ENCODE data around the gene LPO. TPM values are rescaled to one million over a fixed set of nuclear protein-coding genes. Genes with fewer than 3 reads are reported as not detected.

The LPO gene
- total RNA-seq, 6 donors from 2014 or later, result not detected

DNA sequence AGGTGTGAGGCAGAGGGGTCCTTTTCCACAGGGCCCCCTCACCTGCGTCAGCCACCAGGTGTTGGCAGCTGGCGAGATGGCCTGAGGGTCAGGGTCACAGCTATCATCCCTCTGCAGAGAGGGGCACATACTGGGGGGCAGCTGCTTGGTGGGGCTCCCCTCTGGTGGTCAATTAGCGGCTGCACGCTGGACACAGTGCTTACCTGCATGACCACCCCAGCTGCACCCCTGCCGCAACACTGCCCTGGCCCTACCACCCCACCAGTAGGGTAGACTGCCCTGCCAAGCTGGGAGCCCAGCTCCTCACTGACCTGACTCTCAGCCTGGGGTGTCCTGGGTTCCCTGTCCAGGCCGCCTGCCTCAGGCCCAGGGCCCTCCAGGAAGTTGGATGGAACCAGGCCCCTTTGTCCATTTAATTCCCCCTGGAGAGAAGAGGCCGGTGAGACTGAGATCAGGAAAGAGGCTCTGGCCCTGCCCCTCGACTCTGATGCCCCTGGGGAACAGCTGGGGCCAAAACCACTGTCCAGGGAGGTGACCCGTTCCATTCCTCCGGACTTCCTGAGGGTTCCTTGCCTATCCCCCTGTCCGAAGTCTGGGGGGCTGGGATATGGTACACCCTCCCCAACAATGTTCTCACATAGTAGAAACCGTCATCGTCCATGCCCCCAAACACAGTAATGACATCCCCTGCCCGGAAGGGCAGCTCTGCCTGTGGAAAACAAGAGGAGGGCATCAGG lies 66.5 kb downstream of the LPO start:
- DNase-seq (peak in 1 of 2 donors; percentile 54), ATAC-seq (ENCODE audit: low FRiP score in 2 of 2) (no peak)

GRCh38 chr17:58305626-58306025 lies 67.2 kb downstream of the LPO start:
- DNase-seq (no peak), ATAC-seq (ENCODE audit: low FRiP score in 2 of 2) (no peak)
- Histone ChIP-seq H3K27me3 (no peaks in the 10 kb centered on the region), H3K27ac (no peak overlapping the region), H3K9me3 (no peaks in the 10 kb centered on the region), H3K4me3 (no peak overlapping the region), H3K4me1 (no peaks in the 10 kb centered on the region), H3K36me3 (no peaks in the 10 kb centered on the region)
- 64 to 81% methylated on average over 5 to 8 of the region's 8 CpGs for WGBS, 2 donors
- no peak for TF ChIP-seq POLR2AphosphoS5 (IDR thresholded peaks at IDR 0.05)
- TF ChIP-seq, protein P1, sequence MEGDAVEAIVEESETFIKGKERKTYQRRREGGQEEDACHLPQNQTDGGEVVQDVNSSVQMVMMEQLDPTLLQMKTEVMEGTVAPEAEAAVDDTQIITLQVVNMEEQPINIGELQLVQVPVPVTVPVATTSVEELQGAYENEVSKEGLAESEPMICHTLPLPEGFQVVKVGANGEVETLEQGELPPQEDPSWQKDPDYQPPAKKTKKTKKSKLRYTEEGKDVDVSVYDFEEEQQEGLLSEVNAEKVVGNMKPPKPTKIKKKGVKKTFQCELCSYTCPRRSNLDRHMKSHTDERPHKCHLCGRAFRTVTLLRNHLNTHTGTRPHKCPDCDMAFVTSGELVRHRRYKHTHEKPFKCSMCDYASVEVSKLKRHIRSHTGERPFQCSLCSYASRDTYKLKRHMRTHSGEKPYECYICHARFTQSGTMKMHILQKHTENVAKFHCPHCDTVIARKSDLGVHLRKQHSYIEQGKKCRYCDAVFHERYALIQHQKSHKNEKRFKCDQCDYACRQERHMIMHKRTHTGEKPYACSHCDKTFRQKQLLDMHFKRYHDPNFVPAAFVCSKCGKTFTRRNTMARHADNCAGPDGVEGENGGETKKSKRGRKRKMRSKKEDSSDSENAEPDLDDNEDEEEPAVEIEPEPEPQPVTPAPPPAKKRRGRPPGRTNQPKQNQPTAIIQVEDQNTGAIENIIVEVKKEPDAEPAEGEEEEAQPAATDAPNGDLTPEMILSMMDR (IDR thresholded peaks at IDR 0.05), result no peak
- TF ChIP-seq EP300 (IDR thresholded peaks at IDR 0.05), result no peak
- TF ChIP-seq POLR2A (IDR thresholded peaks at IDR 0.05), result no peak

More for the DNA sequence above, 66.5 kb downstream of the LPO start:
- WGBS, 2 donors, result 91 to 95% methylated on average over 10 to 12 of the region's 14 CpGs
- Histone ChIP-seq H3K4me3 (no peak overlapping the region), H3K27ac (no peak overlapping the region), H3K27me3 (no peaks in the 10 kb centered on the region), H3K9me3 (no peaks in the 10 kb centered on the region), H3K4me1 (no peaks in the 10 kb centered on the region), H3K36me3 (no peaks in the 10 kb centered on the region)
- no peak for TF ChIP-seq POLR2A (IDR thresholded peaks at IDR 0.05)

DNA sequence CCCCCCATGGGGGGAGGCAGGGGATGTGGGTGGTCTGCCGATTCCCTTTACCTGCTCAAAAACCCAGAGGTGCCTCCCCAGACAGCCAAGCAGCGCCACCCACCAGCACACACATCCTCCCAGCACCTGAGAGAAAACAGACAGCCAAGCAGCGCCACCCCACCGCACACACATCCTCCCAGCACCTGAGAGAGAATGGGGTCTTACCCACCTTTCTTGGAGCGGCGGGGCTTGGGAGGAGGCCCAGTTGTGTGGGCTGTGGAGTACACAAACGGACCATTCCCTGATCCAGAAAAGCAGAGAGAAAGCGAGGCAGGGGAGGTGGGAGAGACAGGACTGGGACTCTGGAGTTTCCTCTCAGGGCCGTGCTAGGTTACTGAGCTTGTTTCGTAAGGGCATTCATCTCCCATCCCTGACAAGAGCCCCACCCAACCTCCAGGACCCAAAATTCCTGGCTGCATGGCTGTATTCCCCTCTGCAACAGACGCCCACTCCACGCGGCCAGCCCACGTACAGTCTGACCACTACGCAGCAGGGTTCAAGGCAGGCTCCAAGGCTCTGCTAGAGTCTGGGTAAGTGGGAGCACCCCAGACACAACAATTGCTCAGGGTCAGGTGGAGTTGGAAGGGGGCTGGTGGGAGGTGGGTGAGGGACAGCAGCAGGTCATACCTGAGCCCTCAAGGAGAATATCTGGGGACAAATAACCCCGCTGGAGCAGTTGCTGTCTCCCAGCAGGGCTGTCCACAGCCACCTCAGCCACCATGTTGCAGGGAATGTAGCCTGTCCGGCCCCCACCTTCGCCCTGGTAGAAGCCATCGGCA lies 68.0 kb downstream of the LPO start:
- DNase-seq (no peak), ATAC-seq (ENCODE audit: low FRiP score in 2 of 2) (no peak)
- 85 to 88% methylated on average over 14 to 19 of the region's 19 CpGs for WGBS, 2 donors
- no peaks in the 10 kb centered on the region for H3K27me3 ChIP-seq
- H3K27ac ChIP-seq, result no peak overlapping the region
- no peaks in the 10 kb centered on the region for H3K36me3 ChIP-seq
- H3K9me3 ChIP-seq, result no peaks in the 10 kb centered on the region
- TF ChIP-seq POLR2AphosphoS5 (IDR thresholded peaks at IDR 0.05) (no peak), EP300 (IDR thresholded peaks at IDR 0.05) (no peak), POLR2A (IDR thresholded peaks at IDR 0.05) (no peak)
- TF ChIP-seq, protein P1 (IDR thresholded peaks at IDR 0.05), result no peak
- H3K4me1 ChIP-seq, result no peaks in the 10 kb centered on the region
- H3K4me3 ChIP-seq, result no peak overlapping the region

GRCh38 chr17:58307468-58308172 lies 69.2 kb downstream of the LPO start:
- no peak overlapping the region for H3K27ac ChIP-seq
- DNase-seq (no peak), ATAC-seq (ENCODE audit: low FRiP score in 2 of 2) (no peak)
- no peak for TF ChIP-seq POLR2AphosphoS5 (IDR thresholded peaks at IDR 0.05)
- no peak for TF ChIP-seq POLR2A (IDR thresholded peaks at IDR 0.05)
- no peak for TF ChIP-seq EP300 (IDR thresholded peaks at IDR 0.05)
- no peaks in the 10 kb centered on the region for H3K36me3 ChIP-seq
- no peaks in the 10 kb centered on the region for H3K9me3 ChIP-seq
- WGBS, 2 donors, result 81 to 88% methylated on average over 10 to 20 of the region's 20 CpGs
- H3K4me3 ChIP-seq, result no peak overlapping the region
- no peaks in the 10 kb centered on the region for H3K4me1 ChIP-seq
- no peaks in the 10 kb centered on the region for H3K27me3 ChIP-seq

DNA sequence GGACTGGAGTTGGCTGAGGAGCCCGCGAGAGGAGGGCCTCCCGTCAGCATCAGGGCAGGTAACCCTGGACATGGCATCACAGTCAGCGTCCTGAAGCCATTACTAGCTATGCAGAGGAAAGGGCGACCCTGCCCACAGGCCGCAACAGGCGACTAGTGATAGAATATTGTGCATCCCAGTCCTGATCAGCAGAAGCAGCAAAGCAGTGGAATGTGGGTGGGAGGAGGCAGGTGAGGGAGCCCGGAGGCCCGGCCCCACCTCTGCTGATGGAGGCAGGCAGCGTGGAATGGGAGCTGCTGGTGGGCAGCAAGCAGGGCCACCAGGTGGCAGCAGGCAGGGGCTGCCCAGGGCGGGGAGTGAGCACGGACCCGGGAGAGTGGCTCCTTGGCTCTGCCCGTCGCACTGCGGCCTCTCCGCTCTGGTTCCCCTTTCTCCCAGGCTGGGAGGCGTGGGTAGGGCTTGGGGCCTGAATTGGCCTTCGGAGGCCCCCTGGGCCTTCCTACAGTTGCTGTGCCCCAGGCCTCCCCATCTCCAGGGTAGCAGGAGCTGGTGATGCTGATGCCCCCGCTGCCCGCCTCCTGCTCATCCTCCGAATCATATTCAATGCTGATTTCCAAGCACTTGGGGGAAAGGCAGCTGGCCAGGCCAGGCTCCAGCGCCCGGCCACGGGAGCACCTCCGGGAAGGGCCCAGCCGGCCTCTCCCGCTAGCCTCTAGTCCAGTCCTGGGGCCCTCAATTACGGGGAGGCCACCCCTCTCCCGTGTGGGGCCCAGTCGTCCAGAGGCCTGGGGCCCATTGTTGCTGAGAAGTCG lies 70.0 kb downstream of the LPO start:
- WGBS, 2 donors, result 76 to 85% methylated on average over 11 to 26 of the region's 32 CpGs
- TF ChIP-seq, protein P1 (IDR thresholded peaks at IDR 0.05), result peak in 2 of 6 experiments; percentile 13 to 24
- no peak for TF ChIP-seq EP300 (IDR thresholded peaks at IDR 0.05)
- ATAC-seq (ENCODE audit: low FRiP score in 2 of 2) (peak in 1 of 2 donors; percentile 34), DNase-seq (peak in 1 of 2 donors; percentile 83)
- Histone ChIP-seq H3K27me3 (no peaks in the 10 kb centered on the region), H3K9me3 (no peaks in the 10 kb centered on the region), H3K36me3 (no peaks in the 10 kb centered on the region), H3K4me1 (no peaks in the 10 kb centered on the region), H3K27ac (no peak overlapping the region), H3K4me3 (no peak overlapping the region)
